ENCODE data around the gene ZER1. TPM values are rescaled to one million over a fixed set of nuclear protein-coding genes. Genes with fewer than 3 reads are reported as not detected.
A peak's percentile ranks its signal among the peaks of the same experiment; 100 is the strongest.

The ZER1 gene
- total RNA-seq, 1 donor from 2014 or later = 33.8 TPM

GRCh38 chr9:128792978-128793686 lies 21.4 kb upstream of the ZER1 start:
- no peak for TF ChIP-seq CTCF (IDR thresholded peaks at IDR 0.05)
- H3K9me3 Mint-ChIP-seq (ENCODE audit: low read depth) = no peaks in the 10 kb centered on the region
- no peaks in the 10 kb centered on the region for H3K27me3 Mint-ChIP-seq (ENCODE audit: low read depth)
- H3K36me3 Mint-ChIP-seq (ENCODE audit: low read depth) = peaks cover 26% of the 10 kb centered on the region
- peaks cover 8% of the 10 kb centered on the region for H3K4me1 Mint-ChIP-seq (ENCODE audit: low read depth)
- H3K27ac Mint-ChIP-seq (ENCODE audit: unreplicated experiment) = no peak overlapping the region
- H3K4me3 Mint-ChIP-seq (ENCODE audit: unreplicated experiment) = no peak overlapping the region
- no peak for DNase-seq (ENCODE audit: low spot score)

- TF ChIP-seq CTCF (IDR thresholded peaks at IDR 0.05) = no peak
- H3K36me3 Mint-ChIP-seq (ENCODE audit: low read depth) = peaks cover 22% of the 10 kb centered on the region
- no peaks in the 10 kb centered on the region for H3K9me3 Mint-ChIP-seq (ENCODE audit: low read depth)
- H3K27ac Mint-ChIP-seq (ENCODE audit: unreplicated experiment) = no peak overlapping the region
- no peak overlapping the region for H3K4me3 Mint-ChIP-seq (ENCODE audit: unreplicated experiment)
- no peak for DNase-seq (ENCODE audit: low spot score)
- peaks cover 13% of the 10 kb centered on the region for H3K4me1 Mint-ChIP-seq (ENCODE audit: low read depth)
- H3K27me3 Mint-ChIP-seq (ENCODE audit: low read depth) = no peaks in the 10 kb centered on the region
Observed at GRCh38 chr9:128792134-128792533, 20.4 kb upstream of the ZER1 start.

- Mint-ChIP-seq H3K4me1 (ENCODE audit: low read depth) (peaks cover 13% of the 10 kb centered on the region), H3K36me3 (ENCODE audit: low read depth) (peaks cover 21% of the 10 kb centered on the region), H3K27ac (ENCODE audit: unreplicated experiment) (no peak overlapping the region), H3K9me3 (ENCODE audit: low read depth) (no peaks in the 10 kb centered on the region), H3K27me3 (ENCODE audit: low read depth) (no peaks in the 10 kb centered on the region), H3K4me3 (ENCODE audit: unreplicated experiment) (no peak overlapping the region)
- no peak for DNase-seq (ENCODE audit: low spot score)
- no peak for TF ChIP-seq CTCF (IDR thresholded peaks at IDR 0.05)
Observed at GRCh38 chr9:128790536-128790935, 18.8 kb upstream of the ZER1 start.

GRCh38 chr9:128788445-128788844 lies 16.7 kb upstream of the ZER1 start:
- H3K9me3 Mint-ChIP-seq (ENCODE audit: low read depth) = no peaks in the 10 kb centered on the region
- TF ChIP-seq CTCF (IDR thresholded peaks at IDR 0.05) = no peak
- H3K4me1 Mint-ChIP-seq (ENCODE audit: low read depth) = peaks cover 19% of the 10 kb centered on the region
- peak overlapping the region; percentile 93 for H3K4me3 Mint-ChIP-seq (ENCODE audit: unreplicated experiment)
- peaks cover 16% of the 10 kb centered on the region for H3K36me3 Mint-ChIP-seq (ENCODE audit: low read depth)
- DNase-seq (ENCODE audit: low spot score) = no peak
- H3K27me3 Mint-ChIP-seq (ENCODE audit: low read depth) = no peaks in the 10 kb centered on the region
- peak overlapping the region; percentile 88 for H3K27ac Mint-ChIP-seq (ENCODE audit: unreplicated experiment)

- peak overlapping the region; percentile 88 for H3K27ac Mint-ChIP-seq (ENCODE audit: unreplicated experiment)
- peak overlapping the region; percentile 93 for H3K4me3 Mint-ChIP-seq (ENCODE audit: unreplicated experiment)
- no peak for TF ChIP-seq CTCF (IDR thresholded peaks at IDR 0.05)
- no peak for DNase-seq (ENCODE audit: low spot score)
- H3K9me3 Mint-ChIP-seq (ENCODE audit: low read depth) = no peaks in the 10 kb centered on the region
- no peaks in the 10 kb centered on the region for H3K27me3 Mint-ChIP-seq (ENCODE audit: low read depth)
- peaks cover 25% of the 10 kb centered on the region for H3K4me1 Mint-ChIP-seq (ENCODE audit: low read depth)
- H3K36me3 Mint-ChIP-seq (ENCODE audit: low read depth) = peaks cover 10% of the 10 kb centered on the region
Observed at GRCh38 chr9:128787659-128788058, 15.9 kb upstream of the ZER1 start.
